HEK293T (cell line): ENCODE measurements around the gene BOC.

Experiments used
- BHLHE40 ChIP-seq: fragments of 450-650 bp; IDR thresholded peaks from 2 replicates; pipeline ENCODE4 v1.6.1; 2016; ENCODE audit warnings: mild to moderate bottlenecking, moderate library complexity, borderline replicate concordance
- ELF4 ChIP-seq: fragments of 450-650 bp; IDR thresholded peaks from 2 replicates; pipeline ENCODE4 v1.6.1; 2017; ENCODE audit warnings: antibody characterized with exemption
- SP1 ChIP-seq: fragments of 450-650 bp; IDR thresholded peaks from 2 replicates; pipeline ENCODE4 v1.6.1; 2017
- TARDBP ChIP-seq: fragments of 450-650 bp; IDR thresholded peaks from 2 replicates; pipeline ENCODE4 v1.6.1; 2016
- ZNF384 ChIP-seq: fragments of 450-650 bp; IDR thresholded peaks from 2 replicates; pipeline ENCODE4 v1.6.1; 2016

- TF ChIP-seq SP1 (no peak), ZNF384 (no peak), TARDBP (no peak), ELF4 (no peak), BHLHE40 (no peak)
Measured at GRCh38 chr3:113273011-113273410, 61.7 kb downstream of the BOC start.
